MM.1S (cell line): Measurements from ENCODE around the gene PPP4R1.

ENCODE experiments used
- CTCF ChIP-seq: fragments of 300-600 bp; sonication (generic); IDR thresholded peaks from 2 replicates; pipeline ENCODE4 v1.5.1; 2016; ENCODE audit warnings: antibody characterized with exemption, low read length, mixed read lengths
- EZH2phosphoT487 ChIP-seq: fragments of 300-600 bp; sonication (generic); IDR thresholded peaks from 2 replicates; pipeline ENCODE4 v1.6.1; 2018; ENCODE audit warnings: antibody characterized with exemption, low read length

GRCh38 chr18:9616049-9616448 is 1.7 kb upstream of the PPP4R1 start:
- TF ChIP-seq CTCF (no peak), EZH2phosphoT487 (no peak)
